ENCODE data around the gene GRIN2C. TPM values are rescaled to one million over a fixed set of nuclear protein-coding genes. Genes with fewer than 3 reads are reported as not detected.
A peak's percentile ranks its signal among the peaks of the same experiment; 100 is the strongest.

GRIN2C gene
- total RNA-seq, 4 donors from 2014 or later = 0.16 to 3.5 (median 0.42) TPM; not detected in 1

GRCh38 chr17:74842599-74843351, 16.9 kb downstream of the GRIN2C start:
- H3K27me3 ChIP-seq = peaks cover 43% of the 10 kb centered on the region
- ATAC-seq = peak; percentile 83
- peak overlapping the region in 2 of 4 donors; percentile 57 to 69 for H3K27ac ChIP-seq
- peak overlapping the region in 1 of 2 donors; percentile 53 for H3K4me3 ChIP-seq
- no CpG with 5 or more reads among the region's 88 CpGs for WGBS, 2 donors (ENCODE audit: low coverage in 1 of 2)
- H3K4me1 ChIP-seq = peaks cover 0 to 38% (median 19%) of the 10 kb centered on the region in 3 donors
- peaks cover 0 to 12% of the 10 kb centered on the region in 2 donors for H3K36me3 ChIP-seq
- no peaks in the 10 kb centered on the region for H3K9me3 ChIP-seq
- TF ChIP-seq, protein P1, sequence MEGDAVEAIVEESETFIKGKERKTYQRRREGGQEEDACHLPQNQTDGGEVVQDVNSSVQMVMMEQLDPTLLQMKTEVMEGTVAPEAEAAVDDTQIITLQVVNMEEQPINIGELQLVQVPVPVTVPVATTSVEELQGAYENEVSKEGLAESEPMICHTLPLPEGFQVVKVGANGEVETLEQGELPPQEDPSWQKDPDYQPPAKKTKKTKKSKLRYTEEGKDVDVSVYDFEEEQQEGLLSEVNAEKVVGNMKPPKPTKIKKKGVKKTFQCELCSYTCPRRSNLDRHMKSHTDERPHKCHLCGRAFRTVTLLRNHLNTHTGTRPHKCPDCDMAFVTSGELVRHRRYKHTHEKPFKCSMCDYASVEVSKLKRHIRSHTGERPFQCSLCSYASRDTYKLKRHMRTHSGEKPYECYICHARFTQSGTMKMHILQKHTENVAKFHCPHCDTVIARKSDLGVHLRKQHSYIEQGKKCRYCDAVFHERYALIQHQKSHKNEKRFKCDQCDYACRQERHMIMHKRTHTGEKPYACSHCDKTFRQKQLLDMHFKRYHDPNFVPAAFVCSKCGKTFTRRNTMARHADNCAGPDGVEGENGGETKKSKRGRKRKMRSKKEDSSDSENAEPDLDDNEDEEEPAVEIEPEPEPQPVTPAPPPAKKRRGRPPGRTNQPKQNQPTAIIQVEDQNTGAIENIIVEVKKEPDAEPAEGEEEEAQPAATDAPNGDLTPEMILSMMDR (IDR thresholded peaks at IDR 0.05) = peak in 3 of 4 experiments; percentile 56 to 78 (median 69)
- no peak for TF ChIP-seq EP300 (IDR thresholded peaks at IDR 0.05)

GRCh38 chr17:74842146-74842598, 17.5 kb downstream of the GRIN2C start:
- Histone ChIP-seq H3K36me3 (peaks cover 0 to 18% of the 10 kb centered on the region in 2 donors), H3K4me1 (peaks cover 0 to 38% (median 19%) of the 10 kb centered on the region in 3 donors), H3K27me3 (peaks cover 38% of the 10 kb centered on the region), H3K4me3 (peak overlapping the region in 1 of 2 donors; percentile 53), H3K27ac (peak overlapping the region in 2 of 4 donors; percentile 57 to 69), H3K9me3 (no peaks in the 10 kb centered on the region)
- WGBS, 2 donors (ENCODE audit: low coverage in 1 of 2) = no CpG with 5 or more reads among the region's 8 CpGs
- TF ChIP-seq POLR2A (IDR thresholded peaks at IDR 0.05) = no peak
- no peak for TF ChIP-seq POLR2AphosphoS5 (IDR thresholded peaks at IDR 0.05)
- TF ChIP-seq EP300 (IDR thresholded peaks at IDR 0.05) = no peak
- TF ChIP-seq, protein P1 (IDR thresholded peaks at IDR 0.05) = no peak
- ATAC-seq = no peak

DNA sequence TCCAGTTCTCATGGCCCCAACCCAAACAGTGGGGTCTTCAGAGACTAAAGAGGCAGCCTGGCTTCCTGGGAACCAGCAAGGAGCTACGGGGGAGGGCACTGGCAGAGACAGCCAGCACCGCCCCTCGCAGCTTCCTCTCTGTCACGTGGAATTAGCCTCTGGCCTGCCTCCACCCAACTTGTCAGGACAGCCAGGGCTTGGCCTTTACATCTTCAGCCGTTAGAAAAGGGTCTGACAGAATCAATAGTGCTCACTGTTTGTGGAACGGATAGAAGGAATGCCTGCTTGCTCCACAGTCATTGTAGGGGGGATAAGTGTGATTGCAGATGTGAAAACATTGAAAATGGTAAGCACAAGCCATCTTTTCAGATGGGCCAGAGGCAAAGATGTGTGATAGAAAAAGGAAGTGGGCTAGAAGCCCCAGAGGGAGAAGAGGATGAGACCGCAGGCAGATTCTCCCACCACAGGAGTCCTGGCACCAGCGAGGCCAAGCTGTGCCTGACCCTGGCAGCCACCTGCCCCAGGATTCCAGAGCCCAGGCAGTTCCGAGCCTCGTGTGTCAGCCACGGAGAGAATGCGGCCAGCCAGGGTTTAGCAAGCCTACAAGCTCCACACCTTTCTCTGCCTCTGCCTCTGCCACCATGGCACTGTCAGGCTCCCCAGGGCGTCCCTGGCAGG, 18.6 kb downstream of the GRIN2C start:
- 46 to 60% methylated on average over 1 to 6 of the region's 13 CpGs for WGBS, 2 donors (ENCODE audit: low coverage in 1 of 2)
- H3K27ac ChIP-seq = peak overlapping the region in 3 of 4 donors; percentile 57 to 69 (median 67)
- TF ChIP-seq POLR2AphosphoS5 (IDR thresholded peaks at IDR 0.05) (no peak), EP300 (IDR thresholded peaks at IDR 0.05) (no peak), POLR2A (IDR thresholded peaks at IDR 0.05) (no peak)
- TF ChIP-seq, protein P1 (IDR thresholded peaks at IDR 0.05) = no peak
- H3K9me3 ChIP-seq = no peaks in the 10 kb centered on the region
- no peak overlapping the region for H3K4me3 ChIP-seq
- peaks cover 0 to 38% (median 19%) of the 10 kb centered on the region in 3 donors for H3K4me1 ChIP-seq
- H3K27me3 ChIP-seq = peaks cover 31% of the 10 kb centered on the region
- ATAC-seq = peak; percentile 60
- peaks cover 0 to 28% of the 10 kb centered on the region in 2 donors for H3K36me3 ChIP-seq

GRCh38 chr17:74839990-74840852, 19.5 kb downstream of the GRIN2C start:
- Histone ChIP-seq H3K27ac (peak overlapping the region in 3 of 4 donors; percentile 57 to 69 (median 67)), H3K4me3 (no peak overlapping the region), H3K36me3 (peaks cover 0 to 38% of the 10 kb centered on the region in 2 donors), H3K27me3 (peaks cover 21% of the 10 kb centered on the region), H3K9me3 (no peaks in the 10 kb centered on the region), H3K4me1 (peaks cover 0 to 38% (median 19%) of the 10 kb centered on the region in 3 donors)
- TF ChIP-seq, protein P1 (IDR thresholded peaks at IDR 0.05) = no peak
- TF ChIP-seq POLR2A (IDR thresholded peaks at IDR 0.05) (no peak), EP300 (IDR thresholded peaks at IDR 0.05) (no peak), POLR2AphosphoS5 (IDR thresholded peaks at IDR 0.05) (no peak)
- WGBS, 2 donors (ENCODE audit: low coverage in 1 of 2) = 41% methylated on average over 3 of the region's 7 CpGs; no CpG with 5 or more reads in 1 of the 2 donors
- ATAC-seq = no peak

Data from gastroesophageal sphincter (tissue), 4 donors.